ENCODE data around the gene GCNT2.

DNA sequence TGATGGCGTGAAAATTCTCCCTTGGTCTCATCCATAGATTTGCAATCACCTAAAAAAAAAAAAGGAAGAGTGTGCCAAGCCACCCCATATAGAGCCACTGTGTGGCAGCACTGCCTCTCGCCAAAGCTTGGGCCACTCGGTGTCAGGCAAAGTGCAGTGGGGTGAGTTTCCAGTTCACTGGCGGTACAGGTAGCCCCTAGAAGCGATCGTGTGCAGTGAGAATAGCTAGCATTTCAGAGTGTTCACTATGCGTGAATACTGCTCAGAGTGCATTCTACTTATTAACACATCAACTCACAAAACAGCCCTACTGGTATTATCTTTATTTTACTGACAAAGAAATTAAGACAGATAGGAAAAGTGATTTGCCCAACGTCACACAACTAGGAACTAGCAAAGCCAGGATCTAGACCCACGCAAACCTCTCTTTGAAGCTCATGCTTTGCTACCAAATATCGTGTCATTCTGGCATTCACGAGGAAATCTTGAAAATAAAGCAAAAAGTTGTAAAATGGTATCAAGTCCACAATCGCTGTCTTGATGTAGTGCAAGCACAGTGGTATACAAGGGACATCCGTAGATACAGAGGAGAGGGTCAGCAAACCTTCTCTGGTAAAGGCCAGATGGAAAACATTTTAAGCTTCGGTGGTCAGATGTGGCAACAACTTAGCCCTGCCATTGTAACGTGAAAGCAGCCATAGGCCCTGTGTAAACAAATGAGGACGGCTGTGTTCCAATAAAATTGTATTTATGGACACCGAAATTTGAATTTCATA is 10.4 kb upstream of the GCNT2 start:
- TF ChIP-seq, protein P1, sequence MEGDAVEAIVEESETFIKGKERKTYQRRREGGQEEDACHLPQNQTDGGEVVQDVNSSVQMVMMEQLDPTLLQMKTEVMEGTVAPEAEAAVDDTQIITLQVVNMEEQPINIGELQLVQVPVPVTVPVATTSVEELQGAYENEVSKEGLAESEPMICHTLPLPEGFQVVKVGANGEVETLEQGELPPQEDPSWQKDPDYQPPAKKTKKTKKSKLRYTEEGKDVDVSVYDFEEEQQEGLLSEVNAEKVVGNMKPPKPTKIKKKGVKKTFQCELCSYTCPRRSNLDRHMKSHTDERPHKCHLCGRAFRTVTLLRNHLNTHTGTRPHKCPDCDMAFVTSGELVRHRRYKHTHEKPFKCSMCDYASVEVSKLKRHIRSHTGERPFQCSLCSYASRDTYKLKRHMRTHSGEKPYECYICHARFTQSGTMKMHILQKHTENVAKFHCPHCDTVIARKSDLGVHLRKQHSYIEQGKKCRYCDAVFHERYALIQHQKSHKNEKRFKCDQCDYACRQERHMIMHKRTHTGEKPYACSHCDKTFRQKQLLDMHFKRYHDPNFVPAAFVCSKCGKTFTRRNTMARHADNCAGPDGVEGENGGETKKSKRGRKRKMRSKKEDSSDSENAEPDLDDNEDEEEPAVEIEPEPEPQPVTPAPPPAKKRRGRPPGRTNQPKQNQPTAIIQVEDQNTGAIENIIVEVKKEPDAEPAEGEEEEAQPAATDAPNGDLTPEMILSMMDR (IDR thresholded peaks at IDR 0.05) = peak; percentile 67 to 84 (median 78)
- TF ChIP-seq POLR2A (IDR thresholded peaks at IDR 0.05) = no peak
